Tibial artery (tissue), 4 donors: Measurements from ENCODE around the gene ARSD.
"Not testable (repeated sequence)": the region's sequence is repeated elsewhere in the genome, so short reads cannot be mapped to it uniquely, and the experiment has no call there.

Experiments used
- DNase-seq, 2 donors: peaks; one replicate each; pipeline ENCODE4 v3.0.0-alpha.2; 2019
- H3K27ac ChIP-seq, 2 donors: fragments of 200-600 bp; sonication (generic) in 1 of 2; 1 replicate in 1 of 2; 2 replicates in 1 of 2; pipeline ENCODE4 v1.5.1; 2018 to 2019; ENCODE audit warnings: mild to moderate bottlenecking in 1 of 2
- H3K27me3 ChIP-seq, 2 donors: fragments of 200-600 bp; sonication (generic) in 1 of 2; one replicate each; pipeline versions ENCODE4 v1.5.1 to v1.6.0; 2016 to 2019
- H3K36me3 ChIP-seq, 3 donors: fragments of 200-600 bp; sonication (generic) in 2 of 3; one replicate each; pipeline ENCODE4 v1.5.1; 2016 to 2019; ENCODE audit warnings: mild to moderate bottlenecking in 2 of 3
- H3K4me1 ChIP-seq, 4 donors: fragments of 200-600 bp; sonication (generic) in 2 of 4; 1 replicate in 3 of 4; 2 replicates in 1 of 4; pipeline ENCODE4 v1.5.1; 2016 to 2019
- H3K4me3 ChIP-seq, 2 donors: fragments of 200-600 bp; sonication (generic) in 1 of 2; 1 replicate in 1 of 2; 2 replicates in 1 of 2; pipeline ENCODE4 v1.5.1; 2018 to 2019; ENCODE audit warnings: mild to moderate bottlenecking in 2 of 2
- H3K9me3 ChIP-seq, 3 donors: fragments of 200-600 bp; sonication (generic) in 1 of 3; one replicate each; pipeline ENCODE4 v1.5.1; 2016 to 2019
- intact Hi-C: fragments of 100-400 bp; cut with DNase I; formaldehyde crosslinking; loops from one replicate; pipeline ENCODE4 v1.15.0; 2023; ENCODE audit warnings: low total_unique reads
- TF ChIP-seq, protein P1 (sequence below), 2 experiments: fragments of 200-600 bp in 1 of 2; fragments of 450-650 bp in 1 of 2; IDR thresholded peaks; one replicate each; pipeline ENCODE4 v1.5.1; 2017 to 2019; ENCODE audit warnings: antibody characterized with exemption in 2 of 2, mild to moderate bottlenecking in 1 of 2, moderate library complexity in 1 of 2

Gene ARSD

DNA sequence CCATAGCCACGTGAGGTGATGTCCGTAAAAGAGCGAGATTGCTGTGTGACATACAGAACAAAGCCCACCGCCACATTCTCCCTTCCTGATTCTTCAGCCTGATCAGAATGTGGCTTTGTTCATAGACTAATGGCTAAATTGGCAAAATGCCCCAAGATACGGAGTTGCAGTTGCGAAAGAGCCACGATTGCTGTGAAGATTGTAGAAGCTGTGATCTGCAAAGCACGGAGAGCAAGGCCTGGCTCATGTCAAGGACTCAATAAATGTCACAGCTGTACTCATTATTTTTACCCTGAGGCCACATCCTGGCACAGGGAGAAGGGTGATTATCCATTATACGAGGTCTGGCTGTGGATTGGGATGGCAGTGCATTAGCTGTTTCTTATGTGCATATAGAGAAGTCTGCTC lies 34.2 kb downstream of the ARSD start:
- Histone ChIP-seq H3K27ac (no peak overlapping the region), H3K9me3 (no peaks in the 10 kb centered on the region), H3K4me1 (peaks cover 0 to 4% (median 0%) of the 10 kb centered on the region in 4 donors), H3K27me3 (no peaks in the 10 kb centered on the region), H3K36me3 (no peaks in the 10 kb centered on the region), H3K4me3 (no peak overlapping the region)
- TF ChIP-seq, protein P1, sequence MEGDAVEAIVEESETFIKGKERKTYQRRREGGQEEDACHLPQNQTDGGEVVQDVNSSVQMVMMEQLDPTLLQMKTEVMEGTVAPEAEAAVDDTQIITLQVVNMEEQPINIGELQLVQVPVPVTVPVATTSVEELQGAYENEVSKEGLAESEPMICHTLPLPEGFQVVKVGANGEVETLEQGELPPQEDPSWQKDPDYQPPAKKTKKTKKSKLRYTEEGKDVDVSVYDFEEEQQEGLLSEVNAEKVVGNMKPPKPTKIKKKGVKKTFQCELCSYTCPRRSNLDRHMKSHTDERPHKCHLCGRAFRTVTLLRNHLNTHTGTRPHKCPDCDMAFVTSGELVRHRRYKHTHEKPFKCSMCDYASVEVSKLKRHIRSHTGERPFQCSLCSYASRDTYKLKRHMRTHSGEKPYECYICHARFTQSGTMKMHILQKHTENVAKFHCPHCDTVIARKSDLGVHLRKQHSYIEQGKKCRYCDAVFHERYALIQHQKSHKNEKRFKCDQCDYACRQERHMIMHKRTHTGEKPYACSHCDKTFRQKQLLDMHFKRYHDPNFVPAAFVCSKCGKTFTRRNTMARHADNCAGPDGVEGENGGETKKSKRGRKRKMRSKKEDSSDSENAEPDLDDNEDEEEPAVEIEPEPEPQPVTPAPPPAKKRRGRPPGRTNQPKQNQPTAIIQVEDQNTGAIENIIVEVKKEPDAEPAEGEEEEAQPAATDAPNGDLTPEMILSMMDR (IDR thresholded peaks at IDR 0.05): no peak
- DNase-seq: no peak
- intact Hi-C loops: no loop called here

- Histone ChIP-seq H3K4me1 (peaks cover 0 to 13% (median 3%) of the 10 kb centered on the region in 4 donors), H3K27ac (no peak overlapping the region), H3K9me3 (no peaks in the 10 kb centered on the region), H3K27me3 (no peaks in the 10 kb centered on the region), H3K4me3 (no peak overlapping the region), H3K36me3 (no peaks in the 10 kb centered on the region)
- no peak for DNase-seq
- intact Hi-C loops: no loop called here
- TF ChIP-seq, protein P1 (IDR thresholded peaks at IDR 0.05): no peak
These were observed 36.3 kb downstream of the ARSD start for GRCh38 chrX:2892816-2893215.

- H3K4me3 ChIP-seq, H3K9me3 ChIP-seq, H3K27me3 ChIP-seq, H3K4me1 ChIP-seq, intact Hi-C loops, DNase-seq, H3K36me3 ChIP-seq, H3K27ac ChIP-seq: not testable (repeated sequence)
These were observed 38.3 kb downstream of the ARSD start for GRCh38 chrX:2890536-2891460.

- peak overlapping the region; percentile 47 to 53 for H3K4me3 ChIP-seq
- H3K4me1 ChIP-seq, H3K36me3 ChIP-seq, H3K27me3 ChIP-seq, H3K27ac ChIP-seq, DNase-seq, intact Hi-C loops, H3K9me3 ChIP-seq: not testable (repeated sequence)
- TF ChIP-seq, protein P1 (IDR thresholded peaks at IDR 0.05): peak in 1 of 2 experiments; percentile 11
These were observed 39.2 kb downstream of the ARSD start for GRCh38 chrX:2889706-2890490.

DNA sequence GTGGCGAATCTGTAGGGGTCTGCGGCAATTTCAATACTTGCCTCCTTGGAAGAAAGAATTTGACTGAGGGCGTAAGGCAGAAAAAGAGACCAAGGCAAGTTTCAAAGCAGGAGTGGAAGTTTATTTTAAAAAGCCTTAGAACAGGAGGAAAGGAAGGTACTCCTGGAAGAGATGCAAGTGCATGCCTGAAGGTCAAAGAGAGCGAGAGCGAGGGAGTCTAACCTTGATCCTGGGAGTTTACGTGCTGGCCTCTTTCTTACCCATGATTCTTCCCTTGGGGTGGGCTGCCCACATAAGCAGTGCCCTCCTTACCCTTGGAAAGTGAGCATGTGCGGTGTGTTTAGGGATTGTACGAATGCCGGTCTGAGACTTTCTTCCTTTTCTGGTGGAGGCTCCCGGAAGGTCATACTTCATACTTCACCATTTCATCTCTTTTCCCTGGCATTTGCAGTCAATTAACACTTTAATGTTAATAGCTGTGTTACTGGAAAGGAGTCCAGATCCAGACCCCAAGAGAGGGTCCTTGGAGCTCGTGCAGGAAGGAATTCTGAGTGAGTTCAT lies 40.0 kb downstream of the ARSD start:
- no peak for DNase-seq
- peak overlapping the region; percentile 47 to 53 for H3K4me3 ChIP-seq
- H3K9me3 ChIP-seq: no peaks in the 10 kb centered on the region
- H3K27me3 ChIP-seq: no peaks in the 10 kb centered on the region
- H3K36me3 ChIP-seq: no peaks in the 10 kb centered on the region
- H3K4me1 ChIP-seq: peaks cover 0 to 9% (median 3%) of the 10 kb centered on the region in 4 donors
- no peak overlapping the region for H3K27ac ChIP-seq
- intact Hi-C loops: no loop called here
- TF ChIP-seq, protein P1 (IDR thresholded peaks at IDR 0.05): no peak
